Endothelial cell of umbilical vein (primary cell): ENCODE measurements around the gene TECPR2. TPM values are rescaled to one million over a fixed set of nuclear protein-coding genes. Genes with fewer than 3 reads are reported as not detected.
"Not testable (repeated sequence)": the region's sequence is repeated elsewhere in the genome, so short reads cannot be mapped to it uniquely, and the experiment has no call there.

Source experiments
- BruUV-seq: library from RNA; stranded (reverse); fragments of 400-500 nt; replicated peaks from 2 replicates; lab custom pipeline; 2021; lab: Mats Ljungman, UMichigan
- CTCF ChIA-PET: fragments of 300-600, 350-600 bp; sonication (Branson Sonifier 250); formaldehyde crosslinking; loops from one replicate; lab custom pipeline; 2021; ENCODE audit warnings: antibody characterized with exemption, inconsistent platforms; lab: Charles Lee
- POLR2A ChIA-PET: fragments of 300-600, 350-600 bp; sonication (Branson Sonifier 250); formaldehyde crosslinking; loops from one replicate; lab custom pipeline; 2021; ENCODE audit warnings: antibody characterized with exemption, inconsistent platforms; lab: Charles Lee
- DNase-seq: peaks from one replicate; pipeline ENCODE4 v3.0.0-alpha.2; 2011; ENCODE audit warnings: low read depth, low spot score
- FAIRE-seq: peaks from 2 replicates; lab custom pipeline; 2011; peaks lifted over from hg19 to GRCh38; lab: Jason Lieb, UNC
- H2AFZ ChIP-seq: 2 replicates; pipeline ENCODE4 v1.6.0; 2012; ENCODE audit warnings: low read depth, low read length, control low read depth, inconsistent platforms
- H3K27ac ChIP-seq: 2 replicates; pipeline ENCODE4 v1.5.1; 2011; ENCODE audit warnings: low read depth, mild to moderate bottlenecking, control low read depth, low read length, moderate library complexity; ENCODE audit not compliant: insufficient read depth
- H3K27me3 ChIP-seq, 2 experiments: 2 replicates each; pipeline versions ENCODE4 v1.6.0 to v1.6.1; 2011; ENCODE audit warnings: low read length in 2 of 2, mixed read lengths in 1 of 2; ENCODE audit not compliant: control insufficient read depth in 2 of 2, insufficient read depth in 2 of 2
- H3K36me3 ChIP-seq, 2 experiments: 2 replicates in 1 of 2; 3 replicates in 1 of 2; pipeline ENCODE4 v1.5.1; 2011; ENCODE audit warnings: low read length in 2 of 2, mild to moderate bottlenecking in 1 of 2, moderate library complexity in 1 of 2; ENCODE audit not compliant: control insufficient read depth in 2 of 2, insufficient read depth in 2 of 2; ENCODE audit errors: extremely low read depth in 1 of 2
- H3K4me1 ChIP-seq: 3 replicates; pipeline ENCODE4 v1.5.1; 2011; ENCODE audit warnings: mild to moderate bottlenecking, low read length; ENCODE audit not compliant: control insufficient read depth, insufficient read depth; ENCODE audit errors: extremely low read depth
- H3K4me2 ChIP-seq: 2 replicates; pipeline ENCODE4 v1.6.1; 2011; ENCODE audit warnings: low read length, control low read depth, mixed read lengths; ENCODE audit not compliant: insufficient read depth
- H3K4me3 ChIP-seq, 3 experiments: fragments of 200-600 bp in 1 of 3; sonication (generic), shearing (Covaris generic) in 1 of 3; replicated peaks in 1 of 3; 2 replicates each; pipeline ENCODE4 v1.5.1; 2011 to 2016; ENCODE audit warnings: control low read depth in 3 of 3, low read length in 3 of 3, mild to moderate bottlenecking in 2 of 3, inconsistent platforms in 1 of 3, low read depth in 1 of 3, moderate library complexity in 1 of 3; ENCODE audit not compliant: insufficient read depth in 1 of 3
- H3K79me2 ChIP-seq: 2 replicates; pipeline ENCODE4 v1.6.0; 2012; ENCODE audit warnings: low read length, inconsistent platforms; ENCODE audit not compliant: control insufficient read depth, insufficient read depth
- H3K9ac ChIP-seq: replicated peaks from 2 replicates; pipeline ENCODE3; 2011; ENCODE audit warnings: low read length, control low read depth; ENCODE audit not compliant: insufficient read depth; ENCODE audit errors: extremely low read depth
- H3K9me1 ChIP-seq: replicated peaks from 3 replicates; pipeline ENCODE4 v1.6.0; 2011; ENCODE audit warnings: mild to moderate bottlenecking, low read length; ENCODE audit not compliant: control insufficient read depth, insufficient read depth; ENCODE audit errors: extremely low read depth
- H3K9me3 ChIP-seq: replicated peaks from 2 replicates; pipeline ENCODE4 v1.5.1; 2012; ENCODE audit warnings: low read length, inconsistent platforms; ENCODE audit not compliant: control insufficient read depth, insufficient read depth
- H4K20me1 ChIP-seq: replicated peaks from 2 replicates; pipeline ENCODE3; 2011; ENCODE audit warnings: mild to moderate bottlenecking, low read length; ENCODE audit not compliant: control insufficient read depth, insufficient read depth; ENCODE audit errors: extremely low read depth
- CTCF ChIP-seq, 2 donors: IDR thresholded peaks; 1 replicate in 1 of 2; 2 replicates in 1 of 2; pipeline ENCODE4 v1.5.1; 2011; ENCODE audit warnings: low read length in 2 of 2, mild to moderate bottlenecking in 2 of 2, moderate library complexity in 2 of 2, control low read depth in 1 of 2, inconsistent platforms in 1 of 2, low read depth in 1 of 2; ENCODE audit not compliant: insufficient read depth in 1 of 2; ENCODE audit errors: extremely low read depth in 1 of 2
- EZH2 ChIP-seq: IDR thresholded peaks from 2 replicates; pipeline ENCODE4 v1.6.1; 2012; ENCODE audit warnings: borderline replicate concordance, low read depth, mild to moderate bottlenecking, moderate library complexity, low read length, inconsistent platforms; ENCODE audit not compliant: severe bottlenecking
- FOS ChIP-seq: IDR thresholded peaks from 2 replicates; pipeline ENCODE4 v1.6.1; 2011; ENCODE audit warnings: mild to moderate bottlenecking, low read length, moderate library complexity, borderline replicate concordance; ENCODE audit not compliant: insufficient read depth
- GATA2 ChIP-seq: IDR thresholded peaks from 2 replicates; pipeline ENCODE4 v1.7.0; 2011; ENCODE audit warnings: low read depth, mild to moderate bottlenecking, moderate library complexity, mixed read lengths, low read length; ENCODE audit not compliant: insufficient read length, insufficient read depth
- JUN ChIP-seq: IDR thresholded peaks from 2 replicates; pipeline ENCODE4 v1.6.1; 2011; ENCODE audit warnings: borderline replicate concordance, low read depth; ENCODE audit not compliant: insufficient read length, insufficient read depth
- MAX ChIP-seq: IDR thresholded peaks from 2 replicates; pipeline ENCODE4 v1.6.1; 2011; ENCODE audit not compliant: insufficient read depth, insufficient read length
- MYC ChIP-seq: IDR thresholded peaks from one replicate; pipeline ENCODE4 v1.6.1; 2011; ENCODE audit warnings: mild to moderate bottlenecking, low read depth, low read length
- POLR2A ChIP-seq: IDR thresholded peaks from 2 replicates; pipeline ENCODE4 v1.6.1; 2012; ENCODE audit warnings: low read depth, mild to moderate bottlenecking, control low read depth, low read length
- POLR2AphosphoS5 ChIP-seq: IDR thresholded peaks from 2 replicates; pipeline ENCODE4 v1.6.1; 2012; ENCODE audit warnings: low read depth, mild to moderate bottlenecking, control low read depth, low read length, moderate library complexity; ENCODE audit not compliant: insufficient read depth
- dilution Hi-C: fragments of 300-500 bp; cut with MboI; formaldehyde crosslinking; loops from one replicate; pipeline ENCODE4 v1.15.0; 2019; ENCODE audit warnings: low sequenced_read_pairs; ENCODE audit not compliant: extremely low pct_ligation_motif_present
- intact Hi-C: fragments of 100-400 bp; cut with micrococcal nuclease; formaldehyde crosslinking; loops from one replicate; pipeline ENCODE4 v1.10.0; 2022
- polyA plus RNA-seq, 4 experiments: library from polyadenylated mRNA; depleted of rRNA in 3 of 4; stranded (reverse) in 3 of 4; unstranded in 1 of 4; fragments of >200 nt; gene quantifications; 2 replicates each; pipeline versions ENCODE4 v1.2.1 to v1.2.3, GENCODE V29; 2011 to 2012; ENCODE audit warnings: missing spikeins in 1 of 4
- total RNA-seq: library from RNA; stranded (reverse); gene quantifications from 2 replicates; pipeline ENCODE4 v1.2.3, GENCODE V29; 2021

The TECPR2 gene
- total and polyA plus RNA-seq, 2 donors (not counting 3 experiments of a cell fraction or from before 2014, with no cell fraction given): 8.9 to 21.5 TPM

GRCh38 chr14:102540315-102541028 lies 177.7 kb downstream of the TECPR2 start:
- H3K9ac ChIP-seq: no peak overlapping the region
- TF ChIP-seq CTCF (IDR thresholded peaks at IDR 0.05; ENCODE audit: extremely low read depth in 1 of 2, insufficient read depth in 1 of 2, low read depth in 1 of 2, low read length in 2 of 2): no peak
- no peak for TF ChIP-seq EZH2
- no peak for TF ChIP-seq JUN
- TF ChIP-seq MYC: no peak
- no peak for TF ChIP-seq POLR2A
- TF ChIP-seq FOS: no peak
- no peak for TF ChIP-seq POLR2AphosphoS5
- no peak for TF ChIP-seq MAX
- TF ChIP-seq GATA2: no peak
- dilution Hi-C loops: no loop called here
- H3K4me2 ChIP-seq: no peak overlapping the region
- H3K36me3 ChIP-seq: no peaks in the 10 kb centered on the region
- no peaks in the 10 kb centered on the region for H3K4me1 ChIP-seq
- H3K4me3 ChIP-seq: no peak overlapping the region
- no peaks in the 10 kb centered on the region for H3K9me3 ChIP-seq
- DNase-seq (no peak), FAIRE-seq (no peak)
- no peaks in the 10 kb centered on the region for H3K79me2 ChIP-seq
- H3K27me3 ChIP-seq: peaks cover 13 to 16% of the 10 kb centered on the region in 2 experiments
- ChIA-PET CTCF (interaction anchor here (1.1 kb wide), 1 partner anchor 9 kb away, joined by 3 read pairs; no protein-coding TSS in a partner anchor), POLR2A (no interaction called here)
- intact Hi-C loops: loop anchor here (5.0 kb wide), 1 partner anchor 52 kb away; the partner anchor contains the start of gene RCOR1
- no TSS peak for BruUV-seq
- no peaks in the 10 kb centered on the region for H3K9me1 ChIP-seq
- no peak overlapping the region for H3K27ac ChIP-seq
- H4K20me1 ChIP-seq: no peaks in the 10 kb centered on the region
- H2AFZ ChIP-seq: no peak overlapping the region

- H4K20me1 ChIP-seq, H3K9me3 ChIP-seq, H3K27ac ChIP-seq, H2AFZ ChIP-seq, H3K4me2 ChIP-seq, H3K4me3 ChIP-seq, BruUV-seq, H3K4me1 ChIP-seq, H3K79me2 ChIP-seq, POLR2A ChIA-PET, DNase-seq, dilution Hi-C loops, FAIRE-seq, H3K9ac ChIP-seq, H3K9me1 ChIP-seq, H3K36me3 ChIP-seq: not testable (repeated sequence)
- CTCF ChIA-PET: interaction anchor here (1.1 kb wide), 1 partner anchor 9 kb away, joined by 3 read pairs; no protein-coding TSS in a partner anchor
- peaks cover 18 to 21% of the 10 kb centered on the region in 2 experiments for H3K27me3 ChIP-seq
- intact Hi-C loops: loop anchor here (5.0 kb wide), 1 partner anchor 51 kb away; the partner anchor contains the start of gene RCOR1
Observed at GRCh38 chr14:102541029-102541491, 178.3 kb downstream of the TECPR2 start.
